Measurements from ENCODE around the gene COQ8A.
"Not testable (repeated sequence)": the region's sequence is repeated elsewhere in the genome, so short reads cannot be mapped to it uniquely, and the experiment has no call there.

COQ8A gene

DNA sequence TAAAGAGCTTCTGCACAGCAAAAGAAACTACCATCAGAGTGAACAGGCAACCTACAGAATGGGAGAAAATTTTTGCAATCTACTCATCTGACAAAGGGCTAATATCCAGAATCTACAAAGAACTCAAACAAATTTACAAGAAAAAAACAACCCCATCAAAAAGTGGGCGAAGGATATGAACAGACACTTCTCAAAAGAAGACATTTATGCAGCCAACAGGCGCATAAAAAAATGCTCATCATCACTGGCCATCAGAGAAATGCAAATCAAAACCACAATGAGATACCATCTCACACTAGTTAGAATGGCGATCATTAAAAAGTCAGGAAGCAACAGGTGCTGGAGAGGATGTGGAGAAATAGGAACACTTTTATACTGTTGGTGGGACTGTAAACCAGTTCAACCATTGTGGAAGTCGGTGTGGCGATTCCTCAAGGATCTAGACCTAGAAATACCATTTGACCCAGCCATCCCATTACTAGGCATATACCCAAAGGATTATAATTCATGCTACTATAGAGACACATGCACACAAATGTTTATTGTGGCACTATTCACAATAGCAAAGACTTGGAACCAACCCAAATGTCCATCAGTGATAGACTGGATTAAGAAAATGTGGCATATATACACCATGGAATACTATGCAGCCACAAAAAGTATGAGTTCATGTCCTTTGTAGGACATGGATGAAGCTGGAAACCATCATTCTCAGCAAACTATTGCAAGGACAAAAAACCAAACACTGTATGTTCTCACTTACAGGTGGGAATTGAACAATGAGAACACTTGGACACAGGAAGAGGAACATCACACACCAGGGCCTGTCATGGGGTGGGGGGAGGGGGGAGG lies 10.6 kb upstream of the COQ8A start:
- DNase-seq (ENCODE audit: low spot score) = not testable (repeated sequence)

DNA sequence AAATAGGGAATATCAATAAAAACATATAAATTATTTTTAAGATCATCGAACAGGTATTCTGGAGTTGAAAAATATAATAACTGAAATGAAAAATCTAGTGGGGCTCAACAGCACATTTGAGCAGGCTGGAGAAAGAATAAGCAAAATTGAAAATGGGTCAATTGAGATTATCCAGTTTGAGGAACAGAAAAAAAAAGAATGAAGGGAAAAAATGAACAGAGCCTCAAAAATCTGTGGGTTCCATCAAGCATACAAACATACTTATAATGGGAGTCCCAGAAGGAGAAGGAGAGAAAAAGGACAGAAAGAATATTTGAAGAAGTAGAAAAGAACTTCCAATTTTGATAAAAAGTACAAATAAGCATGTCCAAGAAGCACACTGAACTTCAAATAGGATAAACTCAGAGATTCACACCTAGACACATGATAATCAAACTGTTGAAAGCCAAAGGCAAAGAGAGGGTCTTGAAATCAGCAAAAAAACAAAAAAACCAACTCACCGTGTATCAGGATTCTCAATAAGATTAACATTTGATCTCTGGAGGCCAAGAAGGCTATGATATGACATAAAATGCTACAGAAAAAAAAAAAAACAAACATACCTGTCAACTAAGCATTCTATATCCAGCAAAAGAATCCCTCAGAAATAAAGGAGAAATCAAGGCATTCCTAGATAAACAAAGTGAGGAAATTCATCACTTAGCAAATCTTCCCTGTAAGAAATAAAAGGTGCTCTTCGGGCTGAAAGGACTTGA lies 5.4 kb upstream of the COQ8A start:
- DNase-seq (ENCODE audit: low spot score) = no peak

DNA sequence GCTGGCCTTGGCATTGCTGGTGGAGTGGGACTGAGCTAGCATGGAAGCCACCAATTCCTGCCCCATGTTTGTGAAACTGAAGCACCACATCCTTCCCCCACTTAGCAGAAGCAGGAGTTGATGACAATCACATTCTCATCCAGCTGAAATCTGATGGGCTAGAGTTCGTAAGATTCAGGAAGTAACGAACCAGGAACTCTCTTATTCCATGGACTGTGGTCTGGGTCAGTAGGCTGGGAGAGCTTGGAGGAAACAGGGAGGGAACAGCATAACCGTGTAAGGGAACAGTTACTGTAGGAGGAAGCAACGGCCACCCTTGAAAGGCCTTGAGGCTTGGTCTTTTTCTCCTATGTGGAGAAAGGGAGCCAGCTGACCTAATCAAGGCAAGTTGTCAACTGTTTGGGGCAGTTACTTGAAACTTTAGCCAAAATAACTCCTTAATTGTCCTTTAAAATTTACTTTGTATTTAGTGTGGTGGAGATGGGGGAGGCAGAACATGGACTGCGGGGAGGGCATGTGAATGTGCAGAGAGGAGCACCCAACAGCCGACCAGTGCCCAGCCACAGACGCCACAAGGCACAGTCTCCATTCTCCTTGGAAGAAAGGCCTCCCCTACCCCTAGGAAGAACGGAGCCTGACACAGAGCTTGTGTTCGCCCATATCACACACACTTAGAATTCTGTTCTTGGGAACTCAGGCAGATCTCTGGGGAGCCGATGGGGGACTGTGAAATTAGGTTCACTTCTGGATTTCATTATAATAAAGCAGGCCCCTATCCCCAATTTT lies 2.0 kb upstream of the COQ8A start:
- DNase-seq (ENCODE audit: low spot score) = no peak

DNA sequence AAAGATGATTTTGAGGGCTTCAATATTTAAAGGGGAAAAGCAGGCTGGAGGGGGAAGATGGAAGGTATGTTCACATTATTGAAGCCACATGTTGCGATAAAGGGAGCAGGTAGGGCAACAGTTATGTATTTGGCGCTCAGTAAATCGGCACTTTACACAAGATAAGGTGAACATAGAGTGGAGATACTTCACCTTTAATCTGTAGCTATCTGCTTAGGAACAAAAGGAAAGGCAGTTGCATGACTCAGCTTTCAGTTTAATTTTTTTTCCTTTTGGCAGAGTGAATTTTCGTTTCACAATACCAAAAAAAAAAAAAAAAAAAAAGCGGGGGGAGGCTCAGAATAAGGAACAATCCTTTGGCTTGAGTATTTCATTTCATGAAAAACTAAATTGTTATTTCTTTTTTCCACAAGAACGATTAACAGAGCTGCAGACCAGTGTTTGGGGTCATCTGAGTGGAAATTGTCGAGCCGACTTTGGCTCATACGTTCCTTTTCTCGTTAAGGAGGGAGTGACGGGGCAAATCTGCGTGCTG lies 1.1 kb upstream of the COQ8A start:
- no peak for DNase-seq (ENCODE audit: low spot score)

DNA sequence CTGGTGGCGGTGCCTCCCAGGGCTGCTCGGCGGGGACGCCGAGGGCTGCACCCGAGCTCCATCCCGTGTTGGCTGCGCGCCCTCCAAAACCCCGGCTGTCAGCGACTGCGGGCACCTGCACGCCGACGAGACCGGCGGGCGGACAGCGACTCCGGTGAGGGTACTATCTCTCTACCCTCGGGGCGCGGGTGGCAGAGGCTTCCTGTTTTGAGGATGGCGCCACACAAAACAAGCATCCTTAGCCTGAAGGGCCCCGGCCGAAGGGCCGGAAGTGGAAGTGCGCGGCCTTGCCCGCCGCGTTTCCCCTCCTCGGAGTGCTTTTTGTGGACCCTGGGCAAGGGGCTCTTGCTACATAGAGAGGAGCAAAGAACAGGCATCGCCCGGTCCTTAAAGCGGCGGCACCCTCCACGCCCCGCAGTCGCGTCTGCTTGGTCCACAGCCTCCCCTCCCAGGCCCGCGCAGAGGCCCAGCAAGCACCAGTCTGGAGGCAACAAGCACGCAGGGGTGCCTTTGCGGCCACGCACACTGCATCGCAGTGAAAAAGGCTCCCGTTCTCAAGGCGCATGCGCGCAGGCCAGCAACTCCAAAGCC lies 561 bp upstream of the COQ8A start:
- DNase-seq (ENCODE audit: low spot score) = peak; percentile 48

DNA sequence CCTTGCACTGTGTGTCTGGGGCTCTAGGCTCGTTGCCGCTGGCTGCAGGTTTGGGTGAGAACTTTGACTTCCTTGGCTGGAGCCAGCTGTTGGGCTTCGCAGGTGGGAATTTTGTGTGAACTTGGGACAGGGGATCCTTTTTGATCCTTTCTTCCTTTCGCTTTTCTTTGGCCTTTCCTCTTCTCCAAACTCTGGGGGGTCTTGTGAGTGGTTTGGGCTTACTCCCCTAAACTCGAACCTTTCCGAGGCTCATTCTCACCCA lies 643 bp downstream of the COQ8A start:
- DNase-seq (ENCODE audit: low spot score) = no peak

DNA sequence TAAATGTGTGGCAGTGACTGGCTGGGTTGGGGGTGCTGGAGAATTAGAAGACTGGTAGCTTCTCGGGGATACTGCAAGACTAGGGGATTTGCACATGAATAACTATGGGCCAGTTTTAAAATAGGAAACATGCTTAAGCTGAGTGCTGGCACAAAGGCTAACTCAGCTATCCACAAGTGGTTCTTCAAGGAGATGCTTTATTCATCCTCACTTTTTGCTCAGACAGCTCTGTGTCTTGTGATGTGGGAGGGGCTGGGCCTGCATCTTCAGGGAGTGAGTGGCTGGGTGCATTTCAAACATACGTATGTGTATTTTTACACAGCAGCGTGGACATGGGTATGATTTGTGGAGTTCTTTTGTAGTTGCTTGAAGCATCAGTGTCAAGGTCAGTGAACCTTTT lies 2.3 kb downstream of the COQ8A start:
- DNase-seq (ENCODE audit: low spot score) = no peak

DNA sequence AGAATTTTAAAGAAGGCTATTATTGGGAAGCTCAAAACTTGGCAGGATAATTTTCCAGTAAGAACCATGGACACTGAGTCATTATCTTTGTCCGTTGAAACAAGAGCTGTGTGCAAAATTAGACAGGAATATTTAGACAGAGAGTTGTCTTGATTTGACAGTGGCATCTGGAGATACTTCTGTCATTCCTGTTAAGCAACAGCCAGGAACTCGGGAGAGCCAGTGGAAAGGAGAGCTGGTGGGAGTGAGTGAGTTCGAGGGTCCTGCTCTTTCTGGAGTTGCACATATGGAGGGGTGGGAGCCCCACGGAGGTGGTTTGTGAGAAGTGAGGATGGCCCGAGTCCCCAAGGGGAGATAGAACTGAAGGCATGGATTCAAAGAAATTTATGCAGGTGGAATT lies 3.1 kb downstream of the COQ8A start:
- DNase-seq (ENCODE audit: low spot score) = no peak

DNA sequence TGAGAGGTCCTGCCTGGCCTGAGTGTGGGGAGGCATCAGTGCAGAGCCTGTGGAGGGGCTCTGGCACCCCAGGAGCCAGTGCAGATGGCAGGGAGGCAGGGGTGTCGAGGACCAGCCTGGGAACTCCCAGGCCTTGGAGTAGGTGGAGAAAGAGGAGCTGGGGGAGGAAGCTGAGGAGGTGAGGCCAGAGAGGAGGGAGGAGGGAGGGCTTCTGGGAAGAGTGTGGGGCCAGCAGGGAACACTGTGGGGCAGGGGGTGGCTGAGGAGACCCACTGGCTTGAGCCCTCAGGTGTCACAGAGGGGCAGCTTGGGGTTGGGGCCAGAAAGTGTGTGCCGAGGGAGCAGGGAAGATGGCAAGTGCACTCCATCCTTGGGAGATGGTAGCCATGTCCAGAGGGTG lies 3.8 kb downstream of the COQ8A start:
- no peak for DNase-seq (ENCODE audit: low spot score)

DNA sequence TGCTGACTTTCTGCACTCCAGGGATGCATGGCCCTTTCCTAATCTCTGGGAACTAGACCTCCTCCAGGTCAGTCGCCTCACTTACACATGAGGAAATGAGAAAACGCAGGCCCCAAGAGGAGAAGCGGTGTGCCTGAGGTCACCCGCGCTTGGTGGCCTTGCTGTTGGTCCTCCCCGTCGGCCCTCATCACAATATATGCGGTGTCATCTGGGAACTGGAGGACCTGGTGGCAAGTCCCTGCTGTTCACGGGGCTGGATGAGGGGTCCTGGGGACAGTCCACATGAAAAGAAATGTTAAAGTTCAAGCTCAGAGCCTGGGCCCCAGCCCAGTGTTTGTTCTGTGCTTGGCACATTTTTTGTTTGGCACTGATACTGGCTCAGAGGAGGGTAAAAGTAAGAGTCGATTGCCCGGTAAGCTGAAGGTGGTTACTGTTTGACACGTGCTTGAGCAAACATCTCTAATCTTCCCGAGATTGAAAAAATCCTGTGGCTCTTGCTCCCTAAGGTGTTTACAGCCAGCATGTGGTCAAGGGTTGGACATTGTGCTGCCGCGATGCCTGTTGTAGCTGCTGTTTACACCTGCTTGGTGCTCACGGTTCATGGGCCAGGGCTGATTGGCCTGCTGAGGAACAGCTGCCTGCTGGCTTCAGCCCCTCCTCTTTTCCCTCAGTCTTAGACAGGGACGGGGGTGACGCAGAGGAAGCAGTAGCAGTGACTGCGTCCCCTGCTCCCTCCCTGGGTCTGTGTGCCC lies 5.2 kb downstream of the COQ8A start:
- peak; percentile 69 for DNase-seq (ENCODE audit: low spot score)

DNA sequence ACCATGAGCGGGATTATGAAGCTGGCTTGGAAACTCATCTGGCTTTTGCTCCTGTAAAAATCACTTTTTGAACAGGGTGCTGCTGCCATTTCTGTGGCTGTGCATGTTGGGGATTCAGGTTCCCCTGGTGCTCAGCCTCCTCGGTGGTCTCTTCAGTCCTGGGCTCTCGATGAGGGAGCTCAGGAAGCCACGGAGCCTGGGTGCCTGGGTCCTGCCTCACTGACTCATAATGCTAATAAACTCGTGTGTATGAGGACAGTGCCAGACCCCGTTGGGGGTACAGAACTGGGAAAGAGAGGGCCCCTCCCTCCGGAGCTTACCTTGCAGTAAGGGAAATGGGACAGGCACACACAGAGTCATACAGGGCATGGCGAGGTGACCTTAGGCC lies 5.8 kb downstream of the COQ8A start:
- no peak for DNase-seq (ENCODE audit: low spot score)

DNA sequence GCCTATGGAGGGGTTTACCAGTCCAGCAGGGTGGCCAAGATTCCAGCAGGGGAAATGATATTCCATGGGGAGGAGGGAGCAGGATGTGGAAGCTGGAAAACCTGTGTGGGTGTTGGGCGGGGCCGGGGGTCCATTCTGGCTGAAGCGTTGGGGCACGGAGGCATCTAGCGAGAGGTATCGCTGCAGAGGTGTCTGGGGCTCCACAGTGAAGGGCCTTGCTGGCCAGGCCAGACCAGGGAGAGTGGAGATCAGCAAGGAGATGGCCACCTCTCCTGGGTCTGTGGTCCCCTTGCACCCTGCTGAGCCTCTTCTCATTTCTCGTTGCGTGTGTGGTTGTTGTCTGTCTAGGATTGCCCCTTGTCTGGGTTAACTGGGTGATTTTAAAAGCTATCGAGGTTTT lies 6.2 kb downstream of the COQ8A start:
- DNase-seq (ENCODE audit: low spot score) = no peak

DNA sequence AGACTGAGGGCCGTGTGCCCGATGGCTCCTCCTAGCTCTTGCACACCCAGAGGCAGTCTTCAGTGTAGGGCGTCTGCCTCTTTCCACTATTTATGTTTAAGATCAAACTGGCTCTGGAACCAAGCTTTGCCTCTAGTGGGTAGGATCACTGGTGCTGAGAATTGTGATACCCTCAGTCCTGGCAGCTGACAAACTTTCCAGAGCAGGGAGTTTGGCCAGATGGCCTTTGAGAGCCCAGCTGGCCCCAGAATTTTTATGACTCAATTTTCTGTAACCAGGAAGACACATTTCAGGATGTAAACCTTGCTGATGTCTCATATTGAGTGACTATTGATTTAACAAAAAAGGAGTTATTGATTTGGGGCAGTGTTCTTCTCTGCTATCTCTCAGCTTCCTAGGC lies 6.7 kb downstream of the COQ8A start:
- DNase-seq (ENCODE audit: low spot score) = no peak

DNA sequence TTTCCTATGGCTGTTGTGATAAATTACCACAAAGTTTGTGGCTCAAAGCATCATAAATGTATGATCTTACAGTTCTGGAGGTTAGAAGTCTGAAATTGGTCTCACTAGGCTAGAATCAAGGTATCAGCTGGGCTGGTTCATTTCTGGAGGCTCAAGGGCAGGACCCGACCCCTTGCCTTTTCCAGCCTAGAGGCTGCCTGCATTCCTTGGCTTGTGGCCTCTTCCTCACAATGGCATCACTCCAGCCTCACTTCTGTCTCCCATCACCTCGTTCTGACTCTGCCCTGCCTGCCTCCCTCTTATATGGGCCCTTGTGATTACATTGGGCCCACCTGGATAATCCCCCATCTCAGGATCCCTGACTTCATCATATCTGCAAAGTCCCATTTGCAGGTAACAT lies 8.0 kb downstream of the COQ8A start:
- DNase-seq (ENCODE audit: low spot score) = no peak

DNA sequence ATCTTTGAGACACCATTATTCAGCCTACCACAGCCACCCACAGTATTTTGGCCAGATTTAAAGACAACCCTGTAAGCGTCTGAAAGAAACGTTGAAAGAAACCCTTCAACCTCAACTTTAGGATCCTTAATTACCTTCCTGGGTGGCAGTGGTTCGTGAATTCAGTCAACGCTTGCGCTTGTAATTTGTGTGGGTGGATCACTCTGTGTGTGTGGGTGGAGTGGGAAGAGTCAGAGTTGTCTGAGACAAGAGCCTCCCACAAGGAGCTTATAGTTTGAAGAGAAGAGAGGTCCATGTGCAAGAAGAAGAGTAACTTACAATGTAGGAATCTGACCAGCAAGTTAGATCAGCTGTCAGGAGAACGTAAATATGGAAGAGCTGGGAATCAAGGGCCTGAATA lies 8.4 kb downstream of the COQ8A start:
- DNase-seq (ENCODE audit: low spot score) = no peak

DNA sequence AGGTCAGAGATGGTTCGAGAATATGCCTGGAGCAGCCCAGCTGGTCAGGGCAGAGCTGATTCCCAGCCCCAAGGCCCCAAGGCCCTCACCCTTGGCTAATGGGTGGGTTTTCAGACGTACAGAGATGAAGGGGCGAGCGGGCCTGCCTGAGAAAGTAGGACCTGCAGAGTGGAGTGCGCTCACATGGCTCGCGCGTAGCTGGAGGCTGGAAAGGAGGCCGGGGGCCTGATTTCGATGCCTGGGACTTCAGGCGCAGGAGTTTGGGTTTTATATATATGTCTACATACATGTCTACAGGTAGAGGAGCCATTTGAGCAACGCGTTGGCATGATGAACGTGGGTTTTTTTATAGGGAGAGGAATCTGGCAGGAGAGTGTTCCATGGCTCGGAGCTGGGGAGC lies 8.9 kb downstream of the COQ8A start:
- DNase-seq (ENCODE audit: low spot score) = no peak

DNA sequence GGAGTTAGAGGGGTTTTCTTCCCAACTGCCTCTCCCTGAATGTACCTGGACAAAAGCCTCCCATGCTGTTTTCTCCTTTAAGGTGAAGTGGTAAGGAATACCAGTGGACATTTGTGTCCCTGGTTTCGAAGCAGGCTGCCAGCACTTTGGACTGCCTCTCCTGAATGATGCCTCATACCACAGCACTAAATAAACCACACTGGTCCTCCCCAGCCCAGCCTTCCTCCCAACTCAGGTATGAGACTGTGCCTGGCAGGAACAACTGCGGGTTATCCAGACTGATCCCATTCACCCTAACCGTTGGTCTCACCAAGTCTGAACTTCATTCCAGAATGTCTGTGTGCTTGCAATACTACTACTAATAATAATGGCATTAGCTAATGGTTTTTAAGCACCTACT lies 9.3 kb downstream of the COQ8A start:
- no peak for DNase-seq (ENCODE audit: low spot score)

DNA sequence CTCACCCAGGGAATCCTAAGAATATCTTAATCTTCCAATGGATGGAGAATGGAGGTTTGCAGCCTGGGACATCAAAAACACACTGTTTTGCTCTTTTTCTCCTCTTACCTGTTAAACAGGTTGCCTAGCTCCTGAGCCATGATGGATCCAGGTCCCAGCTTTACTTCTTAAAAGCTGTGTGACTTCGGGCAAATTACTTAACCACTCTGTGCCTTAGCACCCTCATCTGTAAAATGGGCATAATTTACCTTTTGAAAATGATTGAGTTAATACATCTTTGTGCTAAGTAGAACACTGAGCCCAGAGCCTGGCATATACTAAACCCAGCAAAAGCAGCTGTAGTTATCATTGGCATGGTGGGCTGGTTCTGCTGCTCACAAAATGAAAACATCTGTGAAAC lies 10.2 kb downstream of the COQ8A start:
- DNase-seq (ENCODE audit: low spot score) = no peak

DNA sequence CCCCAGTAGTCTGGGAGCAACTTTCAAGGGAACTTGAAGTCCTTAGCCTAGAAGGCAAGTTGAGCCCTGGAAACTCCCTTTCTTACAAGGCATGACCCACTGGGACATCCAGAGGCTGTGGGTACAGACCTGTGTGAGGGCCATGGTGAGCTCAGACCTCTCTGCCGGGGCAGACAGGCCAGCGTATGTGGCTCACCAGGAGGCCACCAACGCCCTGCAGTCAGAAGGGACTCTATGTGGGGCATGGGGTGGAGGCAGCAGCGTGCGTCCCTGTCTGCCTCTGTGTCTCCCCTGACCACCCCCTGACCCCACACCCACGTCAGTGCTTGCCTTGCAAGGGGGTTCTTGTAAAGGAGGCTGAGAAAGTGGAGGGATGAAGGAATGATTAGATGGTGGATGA lies 10.8 kb downstream of the COQ8A start:
- no peak for DNase-seq (ENCODE audit: low spot score)

DNA sequence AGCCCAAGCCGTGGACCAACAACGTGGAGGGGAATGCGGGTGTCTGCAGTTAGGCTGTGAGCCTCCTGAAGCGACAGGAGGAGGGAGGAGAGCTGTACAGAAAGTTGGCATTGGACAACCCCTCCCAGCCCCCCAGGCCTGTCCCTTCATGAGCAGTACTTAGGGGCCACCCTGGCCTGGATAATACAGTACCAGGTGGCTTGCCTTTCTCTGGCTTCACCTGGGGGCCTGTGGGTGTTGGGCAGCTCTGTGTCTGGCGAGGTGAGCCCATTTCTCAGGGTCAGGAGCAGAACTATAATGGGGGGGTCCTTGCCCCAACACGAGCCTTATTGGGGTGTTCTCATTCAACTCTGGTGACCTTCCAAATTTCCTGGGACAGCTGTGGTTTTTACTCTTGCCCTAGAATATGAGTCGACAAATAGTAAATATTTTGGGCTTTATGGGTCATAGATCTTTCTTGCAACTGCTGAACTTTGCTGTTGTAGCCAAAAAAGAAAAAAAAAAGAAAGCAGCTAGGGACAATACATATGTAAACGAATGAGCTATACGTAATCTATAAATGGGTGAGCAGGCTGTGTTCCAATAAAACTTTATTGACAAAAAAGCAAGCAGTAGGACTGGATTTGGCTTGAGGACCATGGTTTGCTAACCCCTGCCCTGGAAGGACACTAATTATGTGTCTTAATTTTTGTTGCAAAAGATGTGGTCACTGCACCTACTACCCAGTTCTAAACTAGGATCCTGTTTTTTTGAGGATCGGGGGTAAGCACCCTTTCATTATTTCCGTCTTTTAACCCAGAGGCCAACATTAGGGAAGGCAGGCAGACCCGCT lies 11.4 kb downstream of the COQ8A start:
- no peak for DNase-seq (ENCODE audit: low spot score)

DNA sequence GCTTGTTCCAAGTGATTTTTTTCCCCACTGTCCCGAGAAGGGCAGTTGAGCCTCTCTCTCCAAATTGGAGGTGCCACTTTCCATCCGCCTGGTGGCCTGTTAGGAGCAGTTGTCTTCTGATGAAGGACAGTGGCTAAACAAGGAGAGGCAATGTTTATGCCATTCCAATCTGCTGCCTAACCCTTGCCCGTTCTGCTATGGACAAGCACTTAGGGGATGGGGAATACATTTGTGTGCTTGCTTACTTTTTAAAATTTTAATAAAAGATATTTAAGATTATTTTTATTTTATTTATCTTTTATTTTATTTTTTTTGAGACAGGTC lies 12.0 kb downstream of the COQ8A start:
- DNase-seq (ENCODE audit: low spot score) = no peak

All from HuH-7 (cell line).